PC-9 (cell line): ENCODE data around the gene MSI2. TPM values are rescaled to one million over a fixed set of nuclear protein-coding genes. Genes with fewer than 3 reads are reported as not detected.

ENCODE experiments used
- BruUV-seq: library from RNA; stranded (reverse); fragments of 400-500 nt; replicated peaks from 2 replicates; lab custom pipeline; 2021; lab: Mats Ljungman, UMichigan
- CTCF ChIA-PET: fragments of 300-600 bp; sonication (Branson Sonifier 250); formaldehyde crosslinking; loops from one replicate; lab custom pipeline; 2022; ENCODE audit warnings: antibody characterized with exemption; lab: Charles Lee
- POLR2A ChIA-PET: fragments of 300-600 bp; sonication (Branson Sonifier 250); formaldehyde crosslinking; loops from one replicate; lab custom pipeline; 2022; ENCODE audit warnings: antibody characterized with exemption; ENCODE audit not compliant: unreplicated experiment; lab: Charles Lee
- DNase-seq, 2 experiments: peaks; one replicate each; pipeline versions ENCODE4 v3.0.0 to v3.0.0-alpha.2; 2015 to 2022; ENCODE audit warnings: mixed read lengths in 1 of 2
- H2AFZ ChIP-seq: fragments of 200-600 bp; sonication (generic); 2 replicates; pipeline ENCODE4 v1.8.1; 2017; ENCODE audit warnings: antibody characterized with exemption
- H3F3A ChIP-seq: fragments of 200-600 bp; sonication (generic); 2 replicates; pipeline ENCODE4 v1.8.1; 2017; ENCODE audit warnings: antibody characterized with exemption, mild to moderate bottlenecking, low read depth; ENCODE audit not compliant: insufficient read depth
- H3K27ac ChIP-seq: fragments of 200-600 bp; sonication (generic); 2 replicates; pipeline ENCODE4 v1.6.1; 2016; ENCODE audit warnings: mixed run types
- H3K27me3 ChIP-seq: fragments of 200-600 bp; sonication (generic); 2 replicates; pipeline ENCODE4 v1.6.1; 2016; ENCODE audit warnings: low read depth, mixed run types; ENCODE audit not compliant: insufficient read depth
- H3K36me3 ChIP-seq: fragments of 200-600 bp; sonication (generic); 2 replicates; pipeline ENCODE4 v1.6.1; 2016; ENCODE audit warnings: low read depth, mixed run types
- H3K4me1 ChIP-seq: fragments of 200-600 bp; sonication (generic); replicated peaks from 2 replicates; pipeline ENCODE4 v1.6.1; 2016; ENCODE audit warnings: mixed run types; ENCODE audit not compliant: insufficient read depth
- H3K4me2 ChIP-seq: fragments of 200-600 bp; sonication (generic); 2 replicates; pipeline ENCODE4 v1.6.1; 2017; ENCODE audit warnings: mixed run types
- H3K4me3 ChIP-seq: fragments of 200-600 bp; sonication (generic); 2 replicates; pipeline ENCODE4 v1.6.1; 2016; ENCODE audit warnings: mixed run types
- H3K79me2 ChIP-seq: fragments of 200-600 bp; sonication (generic); 2 replicates; pipeline ENCODE4 v1.6.1; 2017; ENCODE audit warnings: low read depth, mixed run types
- H3K9me2 ChIP-seq: fragments of 200-600 bp; sonication (generic); 2 replicates; pipeline ENCODE4 v1.8.1; 2017; ENCODE audit warnings: mild to moderate bottlenecking; ENCODE audit not compliant: insufficient read depth
- H3K9me3 ChIP-seq: fragments of 200-600 bp; sonication (generic); 2 replicates; pipeline ENCODE4 v1.8.1; 2016; ENCODE audit warnings: low read depth; ENCODE audit not compliant: insufficient read depth
- H4K20me1 ChIP-seq: fragments of 200-600 bp; sonication (generic); 2 replicates; pipeline ENCODE4 v1.8.1; 2017; ENCODE audit not compliant: insufficient read depth
- EZH2 ChIP-seq: fragments of 200-600 bp; sonication (generic); IDR thresholded peaks from 2 replicates; pipeline ENCODE4 v1.8.0; 2017; ENCODE audit warnings: antibody characterized with exemption, low read depth
- intact Hi-C: fragments of 100-400 bp; cut with micrococcal nuclease; formaldehyde crosslinking; loops from one replicate; pipeline ENCODE4 v1.10.0; 2022; ENCODE audit not compliant: unreplicated experiment
- total RNA-seq: library from RNA; stranded (reverse); gene quantifications from 2 replicates; pipeline ENCODE4 v1.2.3, GENCODE V29; 2021
- TF ChIP-seq, protein P1 (sequence below): fragments of 200-600 bp; sonication (generic); conservative IDR thresholded peaks from 2 replicates; pipeline ENCODE4 v1.6.1; 2017; ENCODE audit warnings: mixed run types, antibody characterized with exemption, mild to moderate bottlenecking, moderate library complexity

MSI2 gene
- total RNA-seq, 1 experiment from 2014 or later, result 15.7 TPM

- Histone ChIP-seq H4K20me1 (no peaks in the 10 kb centered on the region), H3K79me2 (no peaks in the 10 kb centered on the region), H3F3A (peaks cover 5% of the 10 kb centered on the region), H3K9me3 (no peaks in the 10 kb centered on the region), H2AFZ (no peak overlapping the region), H3K4me1 (peaks cover 7% of the 10 kb centered on the region), H3K4me2 (no peak overlapping the region), H3K27me3 (no peaks in the 10 kb centered on the region; the same call in 1 of the 2 replicates), H3K27ac (no peak overlapping the region), H3K9me2 (no peaks in the 10 kb centered on the region), H3K4me3 (no peak overlapping the region), H3K36me3 (no peaks in the 10 kb centered on the region)
- TF ChIP-seq, protein P1, sequence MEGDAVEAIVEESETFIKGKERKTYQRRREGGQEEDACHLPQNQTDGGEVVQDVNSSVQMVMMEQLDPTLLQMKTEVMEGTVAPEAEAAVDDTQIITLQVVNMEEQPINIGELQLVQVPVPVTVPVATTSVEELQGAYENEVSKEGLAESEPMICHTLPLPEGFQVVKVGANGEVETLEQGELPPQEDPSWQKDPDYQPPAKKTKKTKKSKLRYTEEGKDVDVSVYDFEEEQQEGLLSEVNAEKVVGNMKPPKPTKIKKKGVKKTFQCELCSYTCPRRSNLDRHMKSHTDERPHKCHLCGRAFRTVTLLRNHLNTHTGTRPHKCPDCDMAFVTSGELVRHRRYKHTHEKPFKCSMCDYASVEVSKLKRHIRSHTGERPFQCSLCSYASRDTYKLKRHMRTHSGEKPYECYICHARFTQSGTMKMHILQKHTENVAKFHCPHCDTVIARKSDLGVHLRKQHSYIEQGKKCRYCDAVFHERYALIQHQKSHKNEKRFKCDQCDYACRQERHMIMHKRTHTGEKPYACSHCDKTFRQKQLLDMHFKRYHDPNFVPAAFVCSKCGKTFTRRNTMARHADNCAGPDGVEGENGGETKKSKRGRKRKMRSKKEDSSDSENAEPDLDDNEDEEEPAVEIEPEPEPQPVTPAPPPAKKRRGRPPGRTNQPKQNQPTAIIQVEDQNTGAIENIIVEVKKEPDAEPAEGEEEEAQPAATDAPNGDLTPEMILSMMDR, result no peak
- no peak for TF ChIP-seq EZH2
- CTCF ChIA-PET, result no interaction called here
- intact Hi-C loops, result no loop called here
- no peak for DNase-seq
- POLR2A ChIA-PET, result no interaction called here
- BruUV-seq, result no TSS peak
These were observed 408.8 kb downstream of the MSI2 start for GRCh38 chr17:57665128-57665527.

DNA sequence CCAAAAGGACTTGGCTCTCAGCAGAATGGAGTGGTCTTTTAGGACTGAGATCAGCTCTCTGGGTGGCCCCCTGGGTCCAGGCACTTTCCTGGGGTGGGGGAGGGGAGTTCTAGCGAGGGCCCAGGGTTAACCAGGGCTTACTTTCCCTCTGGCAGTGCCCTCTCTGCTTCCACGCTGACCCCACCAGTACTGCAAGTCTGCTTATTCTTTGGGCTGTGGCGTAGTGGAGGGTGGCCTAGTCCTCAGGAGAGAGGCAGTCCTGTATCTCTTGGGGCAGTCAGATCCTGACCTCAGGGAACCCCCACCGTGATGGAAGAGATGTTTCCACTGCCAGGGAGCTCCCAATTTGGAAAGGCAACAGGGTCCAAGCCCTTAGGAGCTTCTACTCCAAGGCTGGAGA lies 409.4 kb downstream of the MSI2 start:
- H3K4me1 ChIP-seq, result peaks cover 7% of the 10 kb centered on the region
- no peaks in the 10 kb centered on the region for H3K79me2 ChIP-seq
- BruUV-seq, result no TSS peak
- H3K9me3 ChIP-seq, result no peaks in the 10 kb centered on the region
- no peak overlapping the region for H3K4me3 ChIP-seq
- no peaks in the 10 kb centered on the region for H3K9me2 ChIP-seq
- TF ChIP-seq, protein P1, result no peak
- no peak for TF ChIP-seq EZH2
- no peaks in the 10 kb centered on the region; the same call in 1 of the 2 replicates for H3K27me3 ChIP-seq
- no peaks in the 10 kb centered on the region for H3K36me3 ChIP-seq
- H3K4me2 ChIP-seq, result no peak overlapping the region
- POLR2A ChIA-PET, result no interaction called here
- no peaks in the 10 kb centered on the region for H4K20me1 ChIP-seq
- no peak overlapping the region for H2AFZ ChIP-seq
- CTCF ChIA-PET, result no interaction called here
- H3F3A ChIP-seq, result peaks cover 5% of the 10 kb centered on the region
- intact Hi-C loops, result no loop called here
- no peak overlapping the region for H3K27ac ChIP-seq
- DNase-seq, result no peak

DNA sequence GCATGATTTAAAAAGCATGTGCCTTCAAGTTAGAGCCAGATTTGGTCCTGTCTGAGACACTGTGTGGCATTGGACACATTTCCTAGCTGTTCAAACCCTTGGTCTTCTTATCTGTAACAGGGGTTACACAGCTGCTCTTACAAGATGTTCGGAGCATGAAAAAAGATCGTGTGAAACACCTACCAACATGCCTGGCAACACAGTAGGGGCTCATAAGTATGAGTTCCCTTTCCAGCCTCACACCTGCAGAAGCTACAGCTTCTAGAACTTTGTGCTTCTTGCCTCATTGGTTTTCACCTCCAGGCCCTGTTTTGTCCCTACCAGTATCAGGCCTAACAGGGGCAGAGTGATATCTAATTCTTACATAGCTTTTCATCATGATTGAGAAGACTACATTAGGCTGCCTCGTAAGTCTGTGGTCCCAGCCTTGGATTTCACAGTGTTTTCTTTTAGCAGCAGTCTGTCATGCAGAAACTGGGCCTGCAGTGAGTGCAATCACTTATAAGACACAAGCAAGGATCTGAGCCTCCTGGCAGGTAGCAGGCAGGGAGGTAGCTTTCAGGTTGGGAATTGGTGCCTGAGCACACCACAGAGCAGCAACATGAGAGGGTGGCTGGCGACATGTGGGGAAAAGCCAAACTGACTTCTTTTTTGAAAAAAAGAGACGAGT lies 410.0 kb downstream of the MSI2 start:
- TF ChIP-seq, protein P1, result no peak
- no peak for TF ChIP-seq EZH2
- H4K20me1 ChIP-seq, result no peaks in the 10 kb centered on the region
- no peak for DNase-seq
- H3K79me2 ChIP-seq, result no peaks in the 10 kb centered on the region
- POLR2A ChIA-PET, result no interaction called here
- no peaks in the 10 kb centered on the region for H3K36me3 ChIP-seq
- H3K4me1 ChIP-seq, result peaks cover 7% of the 10 kb centered on the region
- no peak overlapping the region for H3K4me3 ChIP-seq
- no TSS peak for BruUV-seq
- H3K27me3 ChIP-seq, result no peaks in the 10 kb centered on the region; the same call in 1 of the 2 replicates
- no peak overlapping the region for H3K27ac ChIP-seq
- CTCF ChIA-PET, result no interaction called here
- H3K9me2 ChIP-seq, result no peaks in the 10 kb centered on the region
- H3K4me2 ChIP-seq, result no peak overlapping the region
- no peaks in the 10 kb centered on the region for H3K9me3 ChIP-seq
- no peak overlapping the region for H2AFZ ChIP-seq
- intact Hi-C loops, result no loop called here
- H3F3A ChIP-seq, result peaks cover 5% of the 10 kb centered on the region
